Gastrocnemius medialis (tissue), 4 donors: ENCODE results near the gene ARL15. TPM values are rescaled to one million over a fixed set of nuclear protein-coding genes. Genes with fewer than 3 reads are reported as not detected.

Experiments
- ATAC-seq, 2 donors: fragments of 150-250 bp; one replicate each; pipeline ENCODE4 v1.9.1; 2016
- DNase-seq, 2 donors: peaks; one replicate each; pipeline ENCODE4 v3.0.0-alpha.2; 2019
- H3K27ac ChIP-seq, 4 donors: fragments of 200-600 bp; sonication (generic); 1 replicate in 1 of 4; 2 replicates in 3 of 4; pipeline ENCODE4 v1.5.1; 2016 to 2018; ENCODE audit warnings: mild to moderate bottlenecking in 2 of 4, moderate library complexity in 1 of 4
- H3K27me3 ChIP-seq, 3 donors: fragments of 200-600 bp; sonication (generic) in 2 of 3; 1 replicate in 1 of 3; 2 replicates in 2 of 3; pipeline versions ENCODE4 v1.5.1 to v1.6.0; 2016 to 2019; ENCODE audit warnings: mild to moderate bottlenecking in 1 of 3, moderate library complexity in 1 of 3
- H3K36me3 ChIP-seq, 2 donors: fragments of 200-600 bp; sonication (generic) in 1 of 2; one replicate each; pipeline ENCODE4 v1.5.1; 2017 to 2018
- H3K4me1 ChIP-seq, 2 donors: fragments of 200-600 bp; sonication (generic) in 1 of 2; one replicate each; pipeline ENCODE4 v1.5.1; 2016 to 2017; ENCODE audit warnings: mild to moderate bottlenecking in 2 of 2
- H3K4me3 ChIP-seq, 4 donors: fragments of 200-600 bp; sonication (generic) in 3 of 4; 1 replicate in 1 of 4; 2 replicates in 3 of 4; pipeline ENCODE4 v1.5.1; 2016 to 2019; ENCODE audit warnings: mild to moderate bottlenecking in 2 of 4
- H3K9me3 ChIP-seq, 3 donors: fragments of 200-600 bp; sonication (generic) in 2 of 3; 1 replicate in 1 of 3; 2 replicates in 2 of 3; pipeline ENCODE4 v1.5.1; 2016 to 2019
- CTCF ChIP-seq, 5 experiments: fragments of 450-650 bp in 3 of 5; fragments of 200-600 bp in 2 of 5; sonication (generic) in 2 of 5; IDR thresholded peaks in 4 of 5; conservative IDR thresholded peaks in 1 of 5; 1 replicate in 4 of 5; 2 replicates in 1 of 5; pipeline ENCODE4 v1.5.1; 2016 to 2019; ENCODE audit warnings: antibody characterized with exemption in 5 of 5, mild to moderate bottlenecking in 3 of 5, moderate library complexity in 3 of 5
- POLR2A ChIP-seq, 2 donors: fragments of 450-650 bp; IDR thresholded peaks; one replicate each; pipeline ENCODE4 v1.6.1; 2017; ENCODE audit warnings: antibody characterized with exemption in 2 of 2, mild to moderate bottlenecking in 2 of 2, moderate library complexity in 2 of 2
- in situ Hi-C, 4 donors: fragments of 200-750 bp; cut with MboI; loops; one replicate each; pipeline versions ENCODE4 v1.15.0 to v1.8.0; 2017; ENCODE audit warnings: low sequenced_read_pairs in 4 of 4
- intact Hi-C: fragments of 100-400 bp; cut with DNase I; formaldehyde crosslinking; loops from one replicate; pipeline ENCODE4 v1.15.1; 2023; ENCODE audit warnings: low total_unique reads
- total RNA-seq, 4 donors: library from RNA; depleted of rRNA; stranded (reverse); fragments of >200 nt; gene quantifications; one replicate each; pipeline versions ENCODE4 v1.1.0 to v1.2.3, GENCODE V29; 2016

Gene ARL15
- total RNA-seq, 4 donors from 2014 or later, result 1.7 to 5.5 (median 3.2) TPM

GRCh38 chr5:54088081-54088480 is 222.3 kb downstream of the ARL15 start:
- H3K9me3 ChIP-seq, result no peaks in the 10 kb centered on the region
- ATAC-seq (no peak), DNase-seq (no peak)
- H3K27me3 ChIP-seq, result no peaks in the 10 kb centered on the region
- in situ Hi-C loops (no loop called here), intact Hi-C loops (no loop called here)
- H3K36me3 ChIP-seq, result no peaks in the 10 kb centered on the region
- H3K4me3 ChIP-seq, result no peak overlapping the region
- H3K4me1 ChIP-seq, result no peaks in the 10 kb centered on the region
- TF ChIP-seq POLR2A (IDR thresholded peaks at IDR 0.05), result no peak
- TF ChIP-seq CTCF (IDR thresholded peaks at IDR 0.05 in 4 of 5, conservative IDR thresholded peaks at IDR 0.05 in 1 of 5), result no peak
- H3K27ac ChIP-seq, result no peak overlapping the region

DNA sequence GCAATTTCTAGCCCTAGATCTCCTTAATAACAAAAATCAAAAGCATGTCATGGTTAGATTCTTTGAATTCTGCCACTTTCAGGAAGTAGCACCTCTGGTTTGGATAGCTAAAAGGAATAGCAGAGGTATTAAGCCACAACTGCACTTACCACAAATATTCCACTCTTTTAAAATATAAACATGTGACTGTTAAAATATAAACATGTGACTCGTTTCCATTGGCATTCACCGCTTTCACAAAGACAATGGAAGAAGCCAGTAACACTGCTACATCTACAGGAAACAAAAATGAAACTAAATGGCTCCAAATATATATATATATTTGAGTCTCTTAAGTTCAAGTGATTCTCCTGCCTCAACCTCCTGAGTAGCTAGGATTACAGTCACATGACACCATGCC is 222.9 kb downstream of the ARL15 start:
- Histone ChIP-seq H3K36me3 (no peaks in the 10 kb centered on the region), H3K4me1 (no peaks in the 10 kb centered on the region), H3K4me3 (no peak overlapping the region), H3K27me3 (no peaks in the 10 kb centered on the region), H3K27ac (no peak overlapping the region), H3K9me3 (no peaks in the 10 kb centered on the region)
- DNase-seq (no peak), ATAC-seq (no peak)
- intact Hi-C loops (no loop called here), in situ Hi-C loops (no loop called here)
- TF ChIP-seq POLR2A (IDR thresholded peaks at IDR 0.05), result no peak
- no peak for TF ChIP-seq CTCF (IDR thresholded peaks at IDR 0.05 in 4 of 5, conservative IDR thresholded peaks at IDR 0.05 in 1 of 5)

DNA sequence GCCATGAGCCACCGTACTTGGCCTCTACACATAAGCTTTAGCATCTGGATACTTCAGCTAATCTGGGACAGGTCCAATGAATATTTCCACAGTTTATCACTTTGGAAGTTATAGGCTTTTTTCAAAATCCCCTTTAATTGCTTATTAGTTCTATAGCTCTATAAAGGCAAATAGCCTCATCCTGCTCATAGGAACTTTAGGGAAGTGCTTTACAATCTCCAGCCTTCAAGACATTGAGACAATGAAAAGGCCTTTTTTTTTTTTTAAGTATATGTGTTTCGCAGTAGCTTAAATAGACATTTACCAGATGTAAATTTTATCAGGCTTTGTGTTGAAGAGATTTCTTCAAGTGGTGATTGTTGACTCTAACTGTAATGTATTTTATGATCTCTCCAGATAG is 224.2 kb downstream of the ARL15 start:
- Histone ChIP-seq H3K4me1 (no peaks in the 10 kb centered on the region), H3K27me3 (no peaks in the 10 kb centered on the region), H3K4me3 (no peak overlapping the region), H3K9me3 (no peaks in the 10 kb centered on the region), H3K27ac (no peak overlapping the region), H3K36me3 (no peaks in the 10 kb centered on the region)
- in situ Hi-C loops, result no loop called here
- TF ChIP-seq CTCF (IDR thresholded peaks at IDR 0.05 in 4 of 5, conservative IDR thresholded peaks at IDR 0.05 in 1 of 5), result no peak
- no peak for TF ChIP-seq POLR2A (IDR thresholded peaks at IDR 0.05)
- intact Hi-C loops, result no loop called here
- no peak for DNase-seq
- no peak for ATAC-seq

DNA sequence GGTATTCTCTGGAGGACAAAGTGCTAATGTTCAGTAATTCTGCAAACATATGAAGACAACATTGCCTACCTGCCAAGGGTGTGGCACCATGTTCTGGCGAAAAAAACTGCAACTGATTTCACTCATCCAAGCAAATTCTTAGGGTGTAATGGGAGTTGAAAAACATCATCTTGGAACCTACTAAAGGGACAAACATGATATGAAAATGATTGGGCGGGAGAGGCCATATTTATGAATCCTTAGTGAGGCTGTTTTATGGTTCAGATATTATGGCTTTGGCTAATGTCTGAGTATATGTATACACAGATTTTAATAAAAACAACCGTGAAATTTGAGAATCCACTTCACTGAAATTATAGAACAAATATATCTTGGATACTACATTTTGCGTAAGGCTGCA is 225.7 kb downstream of the ARL15 start:
- Histone ChIP-seq H3K36me3 (no peaks in the 10 kb centered on the region), H3K4me3 (no peak overlapping the region), H3K27ac (no peak overlapping the region), H3K9me3 (no peaks in the 10 kb centered on the region), H3K4me1 (no peaks in the 10 kb centered on the region), H3K27me3 (no peaks in the 10 kb centered on the region)
- DNase-seq, result no peak
- ATAC-seq, result no peak
- intact Hi-C loops, result no loop called here
- in situ Hi-C loops, result no loop called here
- no peak for TF ChIP-seq CTCF (IDR thresholded peaks at IDR 0.05 in 4 of 5, conservative IDR thresholded peaks at IDR 0.05 in 1 of 5)
- TF ChIP-seq POLR2A (IDR thresholded peaks at IDR 0.05), result no peak

GRCh38 chr5:54083851-54084250 is 226.5 kb downstream of the ARL15 start:
- ATAC-seq (no peak), DNase-seq (no peak)
- no peak overlapping the region for H3K4me3 ChIP-seq
- H3K36me3 ChIP-seq, result no peaks in the 10 kb centered on the region
- no peaks in the 10 kb centered on the region for H3K4me1 ChIP-seq
- intact Hi-C loops, result no loop called here
- H3K27me3 ChIP-seq, result no peaks in the 10 kb centered on the region
- H3K27ac ChIP-seq, result no peak overlapping the region
- no peak for TF ChIP-seq CTCF (IDR thresholded peaks at IDR 0.05 in 4 of 5, conservative IDR thresholded peaks at IDR 0.05 in 1 of 5)
- TF ChIP-seq POLR2A (IDR thresholded peaks at IDR 0.05), result no peak
- in situ Hi-C loops, result no loop called here
- H3K9me3 ChIP-seq, result no peaks in the 10 kb centered on the region
